ENCODE measurements around the gene E4F1. TPM values are rescaled to one million over a fixed set of nuclear protein-coding genes. Genes with fewer than 3 reads are reported as not detected.

The E4F1 gene
- total and polyA plus RNA-seq, 9 of the 15 experiments (the other 6 are each of a cell fraction or from before 2014, with no cell fraction given) = 0.48 to 94.9 (median 20.4) TPM

- TF ChIP-seq SRF (CRISPR knock-in tag; IDR thresholded peaks at IDR 0.05) (peak in 1 of 2 experiments; percentile 47; a peak in 1 of 4 replicates), ZNF121 (CRISPR knock-in tag; conservative IDR thresholded peaks at IDR 0.05) (peak; percentile 96), SMC3 (conservative IDR thresholded peaks at IDR 0.05; ENCODE audit: insufficient read depth, low read depth, low read length) (0 out of 2 replicates have a peak, but pooled peaks have one; percentile 3), TARDBP (IDR thresholded peaks at IDR 0.05) (no peak), NCOA4 (IDR thresholded peaks at IDR 0.05; ENCODE audit: partially characterized antibody) (no peak), MYBL2 (IDR thresholded peaks at IDR 0.05; ENCODE audit: low read depth) (no peak), MYBL2 (CRISPR knock-in tag; IDR thresholded peaks at IDR 0.05; ENCODE audit: borderline replicate concordance) (no peak), SREBF2 (CRISPR knock-in tag; IDR thresholded peaks at IDR 0.05) (0 out of 2 replicates have a peak, but pooled peaks have one; percentile 50), ZNF134 (CRISPR knock-in tag; conservative IDR thresholded peaks at IDR 0.05) (peak; percentile 50; the same call in 1 of the 2 replicates), POLR2B (IDR thresholded peaks at IDR 0.05; ENCODE audit: low read depth, partially characterized antibody) (no peak)
Measured at GRCh38 chr16:2223942-2224486, 623 bp downstream of the E4F1 start (continued).

GRCh38 chr16:2226245-2226793 is 2.9 kb downstream of the E4F1 start:
- no peak overlapping the region for H3K4me3 ChIP-seq
- H3K4me2 ChIP-seq (ENCODE audit: insufficient read depth, low read length) = no peak overlapping the region
- intact Hi-C loops (cut with micrococcal nuclease) = no loop called here
- no peaks in the 10 kb centered on the region for H3K9me3 ChIP-seq (replicated peaks; ENCODE audit: control insufficient read depth, insufficient read depth, low read depth, low read length)
- DNase-seq (ENCODE audit: extremely low read depth in 1 of 4, low spot score in 3 of 4) = no peak
- TF ChIP-seq CREM (IDR thresholded peaks at IDR 0.05; ENCODE audit: low read depth) (no peak), BRCA1 (IDR thresholded peaks at IDR 0.05) (no peak), BRCA1 (CRISPR knock-in tag; IDR thresholded peaks at IDR 0.05) (0 out of 2 replicates have a peak, but pooled peaks have one; percentile 23), JUNB (CRISPR knock-in tag; conservative IDR thresholded peaks at IDR 0.05) (no peak), TSC22D4 (tag; IDR thresholded peaks at IDR 0.05) (no peak), CHD1 (IDR thresholded peaks at IDR 0.05; ENCODE audit: low read length) (no peak), PCBP2 (IDR thresholded peaks at IDR 0.05; ENCODE audit: low read depth, low read length, poor library complexity, severe bottlenecking) (no peak)
- ATAC-seq = no peak
- CTCF ChIA-PET (ENCODE audit: low intra/inter-chr PET ratio) = no interaction called here
- H4K20me1 ChIP-seq (replicated peaks; ENCODE audit: control insufficient read depth, insufficient read depth, low read length) = peaks cover 11% of the 10 kb centered on the region
- in situ Hi-C loops (cut with MboI) = no loop called here
- H3K27me3 ChIP-seq (ENCODE audit: control insufficient read depth in 2 of 2, insufficient read depth in 2 of 2, low read length in 2 of 2) = no peaks in the 10 kb centered on the region
- 78% methylated on average over 9 of the region's 9 CpGs for WGBS (ENCODE audit: insufficient coverage, low coverage, missing lambda C conversion rate)
- TSS peak; percentile 24 for BruUV-seq (replicated peaks)
- POLR2A ChIA-PET = interaction anchor here (0.8 to 3.7 kb wide), 6 partner anchors 9 to 25 kb away, joined by 3 to 20 read pairs (median 4); partner anchors contain the start of genes DNASE1L2, ECI1 and PGP
- peaks cover 9 to 66% of the 10 kb centered on the region in 2 experiments; a peak in 3 of 5 replicates for H3K4me1 ChIP-seq (replicated peaks in 1 of 2; ENCODE audit: control insufficient read depth in 2 of 2, insufficient read depth in 2 of 2, low read length in 2 of 2)
- no peaks in the 10 kb centered on the region for H3K9me1 ChIP-seq (ENCODE audit: control insufficient read depth, insufficient read depth, low read length)
- H3K27ac ChIP-seq (ENCODE audit: extremely low read depth, low read depth, low read length) = peak overlapping the region; percentile 19; the same call in 1 of the 3 replicates
- H2AFZ ChIP-seq (ENCODE audit: low read depth, low read length) = no peak overlapping the region
- no peak for FAIRE-seq
- peak overlapping the region in 1 of 2 experiments; percentile 84; a peak in 2 of 4 replicates for H3K9ac ChIP-seq (ENCODE audit: insufficient read depth in 1 of 2, low read depth in 2 of 2, low read length in 2 of 2)
- peaks cover 53% of the 10 kb centered on the region for H3K79me2 ChIP-seq (ENCODE audit: control insufficient read depth, insufficient read depth, low read length)
- H3K36me3 ChIP-seq (ENCODE audit: control insufficient read depth, insufficient read depth, low read length) = peaks cover 61% of the 10 kb centered on the region; the same call in 1 of the 3 replicates

Measured in K562 (cell line).